Trophoblast cell (in vitro differentiated cells and primary cell): Measurements from ENCODE around the gene CHST11.

Experiments
- DNase-seq, 2 donors: peaks; one replicate each; pipeline ENCODE4 v3.0.0-alpha.2; 2016
- H2AFZ ChIP-seq: 2 replicates; pipeline ENCODE4 v1.6.1; 2013; ENCODE audit warnings: low read length, moderate library complexity, mild to moderate bottlenecking; ENCODE audit not compliant: insufficient read depth, poor library complexity
- H2AK5ac ChIP-seq: 2 replicates; pipeline ENCODE4 v1.6.1; 2013; ENCODE audit warnings: mild to moderate bottlenecking, low read length
- H2BK120ac ChIP-seq: 2 replicates; pipeline ENCODE4 v1.6.1; 2013; ENCODE audit warnings: low read length, mild to moderate bottlenecking, moderate library complexity; ENCODE audit not compliant: insufficient read depth, poor library complexity
- H2BK12ac ChIP-seq: 2 replicates; pipeline ENCODE4 v1.6.1; 2013; ENCODE audit warnings: mild to moderate bottlenecking, low read length, moderate library complexity
- H2BK5ac ChIP-seq: 2 replicates; pipeline ENCODE4 v1.6.1; 2013; ENCODE audit warnings: low read length, low read depth, moderate library complexity, mild to moderate bottlenecking; ENCODE audit not compliant: poor library complexity
- H3K14ac ChIP-seq: 2 replicates; pipeline ENCODE4 v1.6.1; 2013; ENCODE audit warnings: mild to moderate bottlenecking, low read length
- H3K18ac ChIP-seq: 2 replicates; pipeline ENCODE4 v1.6.1; 2013; ENCODE audit warnings: mild to moderate bottlenecking, low read length
- H3K23ac ChIP-seq: 2 replicates; pipeline ENCODE4 v1.6.1; 2013; ENCODE audit warnings: low read length
- H3K27ac ChIP-seq: 2 replicates; pipeline ENCODE4 v1.5.1; 2013; ENCODE audit warnings: low read depth, mild to moderate bottlenecking, inconsistent platforms, low read length, moderate library complexity
- H3K27me3 ChIP-seq: 2 replicates; pipeline ENCODE4 v1.6.1; 2013; ENCODE audit warnings: inconsistent platforms, mild to moderate bottlenecking, low read length, moderate library complexity; ENCODE audit not compliant: insufficient read depth
- H3K36me3 ChIP-seq, 2 experiments: 1 replicate in 1 of 2; 2 replicates in 1 of 2; pipeline ENCODE4 v1.6.1; 2013; ENCODE audit warnings: low read length in 2 of 2, mild to moderate bottlenecking in 2 of 2, moderate library complexity in 1 of 2; ENCODE audit not compliant: insufficient read depth in 2 of 2, control insufficient read depth in 1 of 2
- H3K4ac ChIP-seq: 2 replicates; pipeline ENCODE4 v1.6.1; 2013; ENCODE audit warnings: low read depth, mild to moderate bottlenecking, low read length, moderate library complexity
- H3K4me1 ChIP-seq, 2 experiments: 1 replicate in 1 of 2; 2 replicates in 1 of 2; pipeline ENCODE4 v1.6.1; 2013; ENCODE audit warnings: low read length in 2 of 2, mild to moderate bottlenecking in 2 of 2, moderate library complexity in 1 of 2; ENCODE audit not compliant: insufficient read depth in 2 of 2, control insufficient read depth in 1 of 2
- H3K4me2 ChIP-seq: 2 replicates; pipeline ENCODE4 v1.6.1; 2013; ENCODE audit warnings: inconsistent platforms, mild to moderate bottlenecking, low read length, moderate library complexity
- H3K4me3 ChIP-seq: 2 replicates; pipeline ENCODE4 v1.5.1; 2013; ENCODE audit warnings: mild to moderate bottlenecking, low read depth, low read length, inconsistent platforms
- H3K79me1 ChIP-seq: one replicate; pipeline ENCODE4 v1.6.1; 2013; ENCODE audit warnings: low read length
- H3K79me2 ChIP-seq: 2 replicates; pipeline ENCODE4 v1.6.1; 2013; ENCODE audit warnings: low read length, mild to moderate bottlenecking; ENCODE audit not compliant: control insufficient read depth, insufficient read depth, poor library complexity
- H3K9ac ChIP-seq: 2 replicates; pipeline ENCODE4 v1.6.1; 2013; ENCODE audit warnings: mild to moderate bottlenecking, low read length
- H3K9me3 ChIP-seq: 2 replicates; pipeline ENCODE4 v1.6.1; 2013; ENCODE audit warnings: low read depth, mild to moderate bottlenecking, control low read depth, inconsistent platforms, low read length; ENCODE audit not compliant: insufficient read depth
- H4K12ac ChIP-seq: 2 replicates; pipeline ENCODE4 v1.6.1; 2013; ENCODE audit warnings: low read depth, mild to moderate bottlenecking, low read length, moderate library complexity
- H4K8ac ChIP-seq: 2 replicates; pipeline ENCODE4 v1.6.1; 2013; ENCODE audit warnings: low read depth, mild to moderate bottlenecking, low read length, moderate library complexity
- H4K91ac ChIP-seq: one replicate; pipeline ENCODE4 v1.6.1; 2013; ENCODE audit warnings: low read depth, mild to moderate bottlenecking, low read length, moderate library complexity
- WGBS: extraction: QIAGEN DNeasy Blood & Tissue Kit; methylation state at CpG from one replicate; pipeline ENCODE4 v1.1.7; 2013; ENCODE audit warnings: missing lambda C conversion rate; ENCODE audit not compliant: insufficient read length, insufficient coverage; ENCODE audit errors: extremely low coverage; 5-methylcytosine and 5-hydroxymethylcytosine counted together

CHST11 gene

GRCh38 chr12:104793968-104794367 lies 337.2 kb downstream of the CHST11 start:
- Histone ChIP-seq H3K27me3 (no peaks in the 10 kb centered on the region), H2BK12ac (no peak overlapping the region), H2AK5ac (no peak overlapping the region), H2AFZ (no peak overlapping the region), H2BK120ac (no peak overlapping the region), H3K79me2 (no peaks in the 10 kb centered on the region), H3K4ac (no peak overlapping the region), H4K8ac (no peak overlapping the region), H3K23ac (no peak overlapping the region), H3K4me1 (peaks cover 0 to 2% of the 10 kb centered on the region in 2 experiments), H3K9ac (no peak overlapping the region), H3K79me1 (no peaks in the 10 kb centered on the region), H2BK5ac (no peak overlapping the region), H3K36me3 (no peaks in the 10 kb centered on the region), H3K4me3 (no peak overlapping the region), H3K14ac (no peak overlapping the region), H4K12ac (no peak overlapping the region), H3K9me3 (no peaks in the 10 kb centered on the region), H3K18ac (no peak overlapping the region), H4K91ac (no peak overlapping the region), H3K27ac (no peak overlapping the region), H3K4me2 (no peak overlapping the region)
- peak in 1 of 2 donors; percentile 16 for DNase-seq
- WGBS: no CpG with 5 or more reads among the region's 1 CpG

- no peak overlapping the region for H2BK5ac ChIP-seq
- no peak overlapping the region for H4K91ac ChIP-seq
- no peak overlapping the region for H3K4me2 ChIP-seq
- no peak overlapping the region for H3K23ac ChIP-seq
- no peak overlapping the region for H4K8ac ChIP-seq
- H4K12ac ChIP-seq: no peak overlapping the region
- H2AFZ ChIP-seq: no peak overlapping the region
- no peak overlapping the region for H3K27ac ChIP-seq
- no peak overlapping the region for H3K14ac ChIP-seq
- H3K4ac ChIP-seq: no peak overlapping the region
- H3K9ac ChIP-seq: no peak overlapping the region
- H2BK12ac ChIP-seq: no peak overlapping the region
- no peaks in the 10 kb centered on the region for H3K36me3 ChIP-seq
- H3K27me3 ChIP-seq: no peaks in the 10 kb centered on the region
- H3K4me3 ChIP-seq: no peak overlapping the region
- H2BK120ac ChIP-seq: no peak overlapping the region
- H2AK5ac ChIP-seq: no peak overlapping the region
- no peaks in the 10 kb centered on the region for H3K79me2 ChIP-seq
- H3K18ac ChIP-seq: no peak overlapping the region
- H3K9me3 ChIP-seq: no peaks in the 10 kb centered on the region
- no peaks in the 10 kb centered on the region for H3K79me1 ChIP-seq
- no peak for DNase-seq
- no peaks in the 10 kb centered on the region for H3K4me1 ChIP-seq
Observed at GRCh38 chr12:104796475-104796862, 339.7 kb downstream of the CHST11 start.

GRCh38 chr12:104799458-104799857 lies 342.7 kb downstream of the CHST11 start:
- no peaks in the 10 kb centered on the region for H3K79me1 ChIP-seq
- H2AK5ac ChIP-seq: no peak overlapping the region
- no peak overlapping the region for H3K4me3 ChIP-seq
- no peak overlapping the region for H4K8ac ChIP-seq
- no peak overlapping the region for H3K23ac ChIP-seq
- H4K12ac ChIP-seq: no peak overlapping the region
- no peaks in the 10 kb centered on the region for H3K79me2 ChIP-seq
- no peaks in the 10 kb centered on the region for H3K36me3 ChIP-seq
- H3K14ac ChIP-seq: no peak overlapping the region
- H3K9me3 ChIP-seq: no peaks in the 10 kb centered on the region
- H3K4me1 ChIP-seq: no peaks in the 10 kb centered on the region
- no peaks in the 10 kb centered on the region for H3K27me3 ChIP-seq
- H2BK5ac ChIP-seq: no peak overlapping the region
- H2BK12ac ChIP-seq: no peak overlapping the region
- no peak for DNase-seq
- no peak overlapping the region for H3K9ac ChIP-seq
- no peak overlapping the region for H4K91ac ChIP-seq
- H3K4ac ChIP-seq: no peak overlapping the region
- no peak overlapping the region for H2AFZ ChIP-seq
- H3K4me2 ChIP-seq: no peak overlapping the region
- no CpG with 5 or more reads among the region's 1 CpG for WGBS
- no peak overlapping the region for H3K18ac ChIP-seq
- H3K27ac ChIP-seq: no peak overlapping the region
- no peak overlapping the region for H2BK120ac ChIP-seq

DNA sequence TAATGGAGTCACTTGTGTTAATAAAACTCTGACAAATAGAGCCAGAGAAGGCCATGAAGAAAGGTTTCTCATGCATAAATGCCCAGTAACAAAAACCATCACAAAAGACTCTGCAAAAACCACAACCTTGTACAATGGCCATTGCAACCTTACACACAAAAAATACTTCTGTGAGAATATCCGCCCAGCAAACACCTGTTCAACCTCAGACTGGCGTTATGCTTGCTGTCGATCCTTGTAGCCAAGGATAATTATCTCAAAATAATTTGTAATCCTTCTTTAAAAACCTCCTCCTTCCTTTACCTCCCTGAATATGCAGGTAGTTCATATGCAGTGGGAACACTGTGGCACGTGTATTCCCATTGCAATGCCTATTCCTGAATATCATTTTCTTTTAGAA lies 344.3 kb downstream of the CHST11 start:
- no peak overlapping the region for H3K4me2 ChIP-seq
- H3K4me3 ChIP-seq: no peak overlapping the region
- no peak overlapping the region for H4K12ac ChIP-seq
- H2AFZ ChIP-seq: no peak overlapping the region
- no peaks in the 10 kb centered on the region for H3K4me1 ChIP-seq
- WGBS: no CpG with 5 or more reads among the region's 4 CpGs
- H3K27me3 ChIP-seq: no peaks in the 10 kb centered on the region
- no peaks in the 10 kb centered on the region for H3K79me1 ChIP-seq
- no peaks in the 10 kb centered on the region for H3K79me2 ChIP-seq
- H3K9me3 ChIP-seq: no peaks in the 10 kb centered on the region
- H2BK5ac ChIP-seq: no peak overlapping the region
- no peak overlapping the region for H2AK5ac ChIP-seq
- H3K9ac ChIP-seq: no peak overlapping the region
- H4K91ac ChIP-seq: no peak overlapping the region
- no peak overlapping the region for H3K27ac ChIP-seq
- H3K36me3 ChIP-seq: no peaks in the 10 kb centered on the region
- H4K8ac ChIP-seq: no peak overlapping the region
- no peak overlapping the region for H3K4ac ChIP-seq
- no peak overlapping the region for H3K14ac ChIP-seq
- no peak overlapping the region for H2BK120ac ChIP-seq
- no peak overlapping the region for H3K23ac ChIP-seq
- DNase-seq: no peak
- H2BK12ac ChIP-seq: no peak overlapping the region
- no peak overlapping the region for H3K18ac ChIP-seq

DNA sequence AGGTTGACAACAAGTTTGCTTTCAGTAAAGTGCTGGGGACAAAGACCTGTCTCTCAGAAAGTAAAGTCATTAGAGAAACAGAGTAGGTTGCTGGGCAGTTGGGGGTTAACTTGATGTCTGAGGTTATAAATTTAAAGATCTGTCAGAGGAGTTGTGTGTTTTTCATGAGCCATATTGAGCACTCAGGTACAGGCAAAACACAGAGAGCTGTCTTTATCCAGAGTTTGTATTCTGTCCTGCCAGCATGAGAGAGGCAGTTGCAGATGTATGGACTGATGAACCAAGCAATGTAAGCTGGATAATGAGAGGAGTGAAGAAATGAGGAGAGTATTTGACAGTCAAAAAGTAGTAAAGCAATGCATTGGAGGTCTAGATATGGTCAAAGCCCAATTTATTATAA lies 344.7 kb downstream of the CHST11 start:
- no peak overlapping the region for H3K4ac ChIP-seq
- H3K9me3 ChIP-seq: no peaks in the 10 kb centered on the region
- no peak overlapping the region for H4K8ac ChIP-seq
- H3K4me1 ChIP-seq: no peaks in the 10 kb centered on the region
- H2BK5ac ChIP-seq: no peak overlapping the region
- H3K27ac ChIP-seq: no peak overlapping the region
- no peak overlapping the region for H4K12ac ChIP-seq
- H3K4me2 ChIP-seq: no peak overlapping the region
- H2BK12ac ChIP-seq: no peak overlapping the region
- H3K18ac ChIP-seq: no peak overlapping the region
- H3K36me3 ChIP-seq: no peaks in the 10 kb centered on the region
- H3K9ac ChIP-seq: no peak overlapping the region
- H3K79me2 ChIP-seq: no peaks in the 10 kb centered on the region
- no peak overlapping the region for H2AFZ ChIP-seq
- no peak for DNase-seq
- H2AK5ac ChIP-seq: no peak overlapping the region
- H3K23ac ChIP-seq: no peak overlapping the region
- no peak overlapping the region for H3K4me3 ChIP-seq
- no peaks in the 10 kb centered on the region for H3K79me1 ChIP-seq
- H4K91ac ChIP-seq: no peak overlapping the region
- H3K27me3 ChIP-seq: no peaks in the 10 kb centered on the region
- no peak overlapping the region for H3K14ac ChIP-seq
- H2BK120ac ChIP-seq: no peak overlapping the region
